Measurements from ENCODE around the gene KRT6B.

- no peak for TF ChIP-seq CTCF (IDR thresholded peaks at IDR 0.05)
- no peak for TF ChIP-seq POLR2A (IDR thresholded peaks at IDR 0.05)
These were observed 43.4 kb upstream of the KRT6B start for GRCh38 chr12:52495389-52495788.
